ENCODE data around the gene RGS16.

Gene RGS16

GRCh38 chr1:182565537-182565936 is 38.7 kb downstream of the RGS16 start:
- H3K9me3 ChIP-seq (ENCODE audit: control insufficient read depth, low read length): no peaks in the 10 kb centered on the region
- H3K4me1 ChIP-seq (ENCODE audit: control insufficient read depth, insufficient read depth, low read length, poor library complexity, severe bottlenecking): no peaks in the 10 kb centered on the region
- H3K27ac ChIP-seq (ENCODE audit: insufficient read depth, low read length, poor library complexity, severe bottlenecking): no peak overlapping the region
- H3K36me3 ChIP-seq (ENCODE audit: control insufficient read depth, insufficient read depth, low read length): no peaks in the 10 kb centered on the region
- H3K4me3 ChIP-seq (ENCODE audit: insufficient read depth, low read depth, low read length, poor library complexity, severe bottlenecking): no peak overlapping the region
- H3K27me3 ChIP-seq (replicated peaks; ENCODE audit: control insufficient read depth, insufficient read depth, low read length, poor library complexity, severe bottlenecking): no peaks in the 10 kb centered on the region
- DNase-seq: no peak

- no peak for DNase-seq
- H3K36me3 ChIP-seq (ENCODE audit: control insufficient read depth, insufficient read depth, low read length): no peaks in the 10 kb centered on the region
Observed at GRCh38 chr1:182564406-182565004, 39.7 kb downstream of the RGS16 start.

GRCh38 chr1:182563095-182563494 is 41.1 kb downstream of the RGS16 start:
- H3K9me3 ChIP-seq (ENCODE audit: control insufficient read depth, low read length): no peaks in the 10 kb centered on the region
- no peak overlapping the region for H3K4me3 ChIP-seq (ENCODE audit: insufficient read depth, low read depth, low read length, poor library complexity, severe bottlenecking)
- no peaks in the 10 kb centered on the region for H3K36me3 ChIP-seq (ENCODE audit: control insufficient read depth, insufficient read depth, low read length)
- no peaks in the 10 kb centered on the region for H3K27me3 ChIP-seq (replicated peaks; ENCODE audit: control insufficient read depth, insufficient read depth, low read length, poor library complexity, severe bottlenecking)
- H3K4me1 ChIP-seq (ENCODE audit: control insufficient read depth, insufficient read depth, low read length, poor library complexity, severe bottlenecking): no peaks in the 10 kb centered on the region
- no peak overlapping the region for H3K27ac ChIP-seq (ENCODE audit: insufficient read depth, low read length, poor library complexity, severe bottlenecking)
- no peak for DNase-seq

More at GRCh38 chr1:182564406-182565004, 39.7 kb downstream of the RGS16 start:
- Histone ChIP-seq H3K4me3 (ENCODE audit: insufficient read depth, low read depth, low read length, poor library complexity, severe bottlenecking) (no peak overlapping the region), H3K27me3 (replicated peaks; ENCODE audit: control insufficient read depth, insufficient read depth, low read length, poor library complexity, severe bottlenecking) (no peaks in the 10 kb centered on the region), H3K27ac (ENCODE audit: insufficient read depth, low read length, poor library complexity, severe bottlenecking) (no peak overlapping the region), H3K4me1 (ENCODE audit: control insufficient read depth, insufficient read depth, low read length, poor library complexity, severe bottlenecking) (no peaks in the 10 kb centered on the region), H3K9me3 (ENCODE audit: control insufficient read depth, low read length) (no peaks in the 10 kb centered on the region)

GRCh38 chr1:182561456-182561855 is 42.7 kb downstream of the RGS16 start:
- Histone ChIP-seq H3K4me3 (ENCODE audit: insufficient read depth, low read depth, low read length, poor library complexity, severe bottlenecking) (no peak overlapping the region), H3K27me3 (replicated peaks; ENCODE audit: control insufficient read depth, insufficient read depth, low read length, poor library complexity, severe bottlenecking) (no peaks in the 10 kb centered on the region), H3K36me3 (ENCODE audit: control insufficient read depth, insufficient read depth, low read length) (no peaks in the 10 kb centered on the region), H3K4me1 (ENCODE audit: control insufficient read depth, insufficient read depth, low read length, poor library complexity, severe bottlenecking) (no peaks in the 10 kb centered on the region), H3K27ac (ENCODE audit: insufficient read depth, low read length, poor library complexity, severe bottlenecking) (no peak overlapping the region), H3K9me3 (ENCODE audit: control insufficient read depth, low read length) (no peaks in the 10 kb centered on the region)
- no peak for DNase-seq

- DNase-seq: no peak
- no peaks in the 10 kb centered on the region for H3K27me3 ChIP-seq (replicated peaks; ENCODE audit: control insufficient read depth, insufficient read depth, low read length, poor library complexity, severe bottlenecking)
- H3K9me3 ChIP-seq (ENCODE audit: control insufficient read depth, low read length): no peaks in the 10 kb centered on the region
- no peaks in the 10 kb centered on the region for H3K4me1 ChIP-seq (ENCODE audit: control insufficient read depth, insufficient read depth, low read length, poor library complexity, severe bottlenecking)
- H3K4me3 ChIP-seq (ENCODE audit: insufficient read depth, low read depth, low read length, poor library complexity, severe bottlenecking): no peak overlapping the region
- H3K27ac ChIP-seq (ENCODE audit: insufficient read depth, low read length, poor library complexity, severe bottlenecking): no peak overlapping the region
- no peaks in the 10 kb centered on the region for H3K36me3 ChIP-seq (ENCODE audit: control insufficient read depth, insufficient read depth, low read length)
Observed at GRCh38 chr1:182560392-182560984, 43.7 kb downstream of the RGS16 start.

- H3K4me3 ChIP-seq (ENCODE audit: insufficient read depth, low read depth, low read length, poor library complexity, severe bottlenecking): no peak overlapping the region
- H3K36me3 ChIP-seq (ENCODE audit: control insufficient read depth, insufficient read depth, low read length): no peaks in the 10 kb centered on the region
- no peaks in the 10 kb centered on the region for H3K27me3 ChIP-seq (replicated peaks; ENCODE audit: control insufficient read depth, insufficient read depth, low read length, poor library complexity, severe bottlenecking)
- no peaks in the 10 kb centered on the region for H3K4me1 ChIP-seq (ENCODE audit: control insufficient read depth, insufficient read depth, low read length, poor library complexity, severe bottlenecking)
- no peak overlapping the region for H3K27ac ChIP-seq (ENCODE audit: insufficient read depth, low read length, poor library complexity, severe bottlenecking)
- no peak for DNase-seq
- H3K9me3 ChIP-seq (ENCODE audit: control insufficient read depth, low read length): no peaks in the 10 kb centered on the region
Observed at GRCh38 chr1:182556279-182556678, 47.9 kb downstream of the RGS16 start.

GRCh38 chr1:182555493-182555892 is 48.7 kb downstream of the RGS16 start:
- no peak overlapping the region for H3K27ac ChIP-seq (ENCODE audit: insufficient read depth, low read length, poor library complexity, severe bottlenecking)
- H3K27me3 ChIP-seq (replicated peaks; ENCODE audit: control insufficient read depth, insufficient read depth, low read length, poor library complexity, severe bottlenecking): no peaks in the 10 kb centered on the region
- H3K4me3 ChIP-seq (ENCODE audit: insufficient read depth, low read depth, low read length, poor library complexity, severe bottlenecking): no peak overlapping the region
- H3K9me3 ChIP-seq (ENCODE audit: control insufficient read depth, low read length): no peaks in the 10 kb centered on the region
- H3K4me1 ChIP-seq (ENCODE audit: control insufficient read depth, insufficient read depth, low read length, poor library complexity, severe bottlenecking): no peaks in the 10 kb centered on the region
- no peaks in the 10 kb centered on the region for H3K36me3 ChIP-seq (ENCODE audit: control insufficient read depth, insufficient read depth, low read length)
- no peak for DNase-seq

- no peaks in the 10 kb centered on the region for H3K9me3 ChIP-seq (ENCODE audit: control insufficient read depth, low read length)
- H3K4me1 ChIP-seq (ENCODE audit: control insufficient read depth, insufficient read depth, low read length, poor library complexity, severe bottlenecking): no peaks in the 10 kb centered on the region
- H3K4me3 ChIP-seq (ENCODE audit: insufficient read depth, low read depth, low read length, poor library complexity, severe bottlenecking): no peak overlapping the region
- no peak for DNase-seq
- no peaks in the 10 kb centered on the region for H3K27me3 ChIP-seq (replicated peaks; ENCODE audit: control insufficient read depth, insufficient read depth, low read length, poor library complexity, severe bottlenecking)
- H3K36me3 ChIP-seq (ENCODE audit: control insufficient read depth, insufficient read depth, low read length): no peaks in the 10 kb centered on the region
- H3K27ac ChIP-seq (ENCODE audit: insufficient read depth, low read length, poor library complexity, severe bottlenecking): no peak overlapping the region
Observed at GRCh38 chr1:182552527-182552926, 51.7 kb downstream of the RGS16 start.

GRCh38 chr1:182549811-182550210 is 54.4 kb downstream of the RGS16 start:
- Histone ChIP-seq H3K4me1 (ENCODE audit: control insufficient read depth, insufficient read depth, low read length, poor library complexity, severe bottlenecking) (no peaks in the 10 kb centered on the region), H3K4me3 (ENCODE audit: insufficient read depth, low read depth, low read length, poor library complexity, severe bottlenecking) (no peak overlapping the region), H3K9me3 (ENCODE audit: control insufficient read depth, low read length) (no peaks in the 10 kb centered on the region), H3K27ac (ENCODE audit: insufficient read depth, low read length, poor library complexity, severe bottlenecking) (no peak overlapping the region), H3K36me3 (ENCODE audit: control insufficient read depth, insufficient read depth, low read length) (no peaks in the 10 kb centered on the region), H3K27me3 (replicated peaks; ENCODE audit: control insufficient read depth, insufficient read depth, low read length, poor library complexity, severe bottlenecking) (no peaks in the 10 kb centered on the region)
- DNase-seq: no peak

- Histone ChIP-seq H3K4me3 (ENCODE audit: insufficient read depth, low read depth, low read length, poor library complexity, severe bottlenecking) (no peak overlapping the region), H3K36me3 (ENCODE audit: control insufficient read depth, insufficient read depth, low read length) (no peaks in the 10 kb centered on the region), H3K4me1 (ENCODE audit: control insufficient read depth, insufficient read depth, low read length, poor library complexity, severe bottlenecking) (no peaks in the 10 kb centered on the region), H3K27me3 (replicated peaks; ENCODE audit: control insufficient read depth, insufficient read depth, low read length, poor library complexity, severe bottlenecking) (no peaks in the 10 kb centered on the region), H3K27ac (ENCODE audit: insufficient read depth, low read length, poor library complexity, severe bottlenecking) (no peak overlapping the region), H3K9me3 (ENCODE audit: control insufficient read depth, low read length) (no peaks in the 10 kb centered on the region)
- DNase-seq: no peak
Observed at GRCh38 chr1:182549346-182549745, 54.8 kb downstream of the RGS16 start.

All from effector memory CD4-positive, alpha-beta T cell (primary cell).